Astrocyte (in vitro differentiated cells and primary cell): ENCODE data around the gene CES2. TPM values are rescaled to one million over a fixed set of nuclear protein-coding genes. Genes with fewer than 3 reads are reported as not detected.

ENCODE experiments used
- DNase-seq: peaks from one replicate; pipeline ENCODE4 v3.0.0-alpha.2; 2010; ENCODE audit warnings: low read depth
- FAIRE-seq: peaks from 2 replicates; lab custom pipeline; 2011; peaks lifted over from hg19 to GRCh38; lab: Jason Lieb, UNC
- H2AFZ ChIP-seq: 2 replicates; pipeline ENCODE4 v1.6.0; 2012; ENCODE audit warnings: low read depth, low read length, inconsistent platforms
- H3K27ac ChIP-seq: 2 replicates; pipeline ENCODE4 v1.5.1; 2011; ENCODE audit warnings: low read depth, low read length, inconsistent platforms
- H3K27me3 ChIP-seq: 2 replicates; pipeline ENCODE4 v1.6.0; 2011; ENCODE audit warnings: low read length, inconsistent platforms; ENCODE audit not compliant: insufficient read depth
- H3K36me3 ChIP-seq: 2 replicates; pipeline ENCODE4 v1.5.1; 2011; ENCODE audit warnings: low read length, inconsistent platforms; ENCODE audit not compliant: insufficient read depth
- H3K4me1 ChIP-seq: 2 replicates; pipeline ENCODE4 v1.5.1; 2011; ENCODE audit warnings: low read length, inconsistent platforms; ENCODE audit not compliant: insufficient read depth
- H3K4me2 ChIP-seq: 2 replicates; pipeline ENCODE4 v1.6.0; 2012; ENCODE audit warnings: low read length, inconsistent platforms
- H3K4me3 ChIP-seq: 2 replicates; pipeline ENCODE4 v1.5.1; 2011; ENCODE audit warnings: low read depth, mild to moderate bottlenecking, low read length, inconsistent platforms; ENCODE audit not compliant: insufficient read depth
- H3K79me2 ChIP-seq: 2 replicates; pipeline ENCODE4 v1.6.0; 2012; ENCODE audit warnings: mild to moderate bottlenecking, low read length, inconsistent platforms; ENCODE audit not compliant: insufficient read depth
- H3K9ac ChIP-seq: 2 replicates; pipeline ENCODE4 v1.6.0; 2012; ENCODE audit warnings: mild to moderate bottlenecking, low read length, inconsistent platforms
- H3K9me3 ChIP-seq: 2 replicates; pipeline ENCODE4 v1.5.1; 2012; ENCODE audit warnings: low read depth, mild to moderate bottlenecking, low read length, inconsistent platforms; ENCODE audit not compliant: insufficient read depth
- H4K20me1 ChIP-seq: 2 replicates; pipeline ENCODE4 v1.6.0; 2012; ENCODE audit warnings: low read length, inconsistent platforms; ENCODE audit not compliant: insufficient read depth
- H3K27ac Mint-ChIP-seq: one replicate; pipeline ENCODE4 v1.8.0; 2021; ENCODE audit warnings: mild to moderate bottlenecking, mixed read lengths; ENCODE audit not compliant: unreplicated experiment
- H3K27me3 Mint-ChIP-seq: one replicate; pipeline ENCODE4 v1.8.0; 2021; ENCODE audit warnings: low read depth, mixed read lengths; ENCODE audit not compliant: unreplicated experiment
- H3K36me3 Mint-ChIP-seq: one replicate; pipeline ENCODE4 v1.8.0; 2021; ENCODE audit warnings: low read depth, mixed read lengths; ENCODE audit not compliant: unreplicated experiment
- H3K4me1 Mint-ChIP-seq: one replicate; pipeline ENCODE4 v1.8.0; 2021; ENCODE audit warnings: low read depth, mixed read lengths; ENCODE audit not compliant: unreplicated experiment
- H3K4me3 Mint-ChIP-seq: one replicate; pipeline ENCODE4 v1.8.0; 2021; ENCODE audit warnings: mild to moderate bottlenecking, moderate library complexity, mixed read lengths; ENCODE audit not compliant: unreplicated experiment
- H3K9me3 Mint-ChIP-seq: one replicate; pipeline ENCODE4 v1.8.0; 2021; ENCODE audit warnings: mild to moderate bottlenecking, mixed read lengths; ENCODE audit not compliant: unreplicated experiment
- EZH2 ChIP-seq: IDR thresholded peaks from 2 replicates; pipeline ENCODE4 v1.6.1; 2012; ENCODE audit warnings: mild to moderate bottlenecking, low read length, inconsistent platforms; ENCODE audit not compliant: insufficient read depth
- total RNA-seq: library from RNA; stranded (reverse); gene quantifications from 2 replicates; pipeline ENCODE4 v1.2.1, GENCODE V29; 2021
- TF ChIP-seq, protein P1 (sequence below): IDR thresholded peaks from 2 replicates; pipeline ENCODE4 v1.5.1; 2011; ENCODE audit warnings: low read depth, mild to moderate bottlenecking, inconsistent platforms, low read length, moderate library complexity; ENCODE audit not compliant: insufficient read depth

Gene CES2
- total RNA-seq, 1 donor from 2014 or later: 28.8 TPM

- H3K9me3 Mint-ChIP-seq: peaks cover 7% of the 10 kb centered on the region
- H3K36me3 Mint-ChIP-seq: peaks cover 2% of the 10 kb centered on the region
- no peaks in the 10 kb centered on the region for H3K36me3 ChIP-seq
- no peak overlapping the region for H3K27ac Mint-ChIP-seq
- no peak overlapping the region for H3K9ac ChIP-seq
- H3K27me3 Mint-ChIP-seq: peaks cover 77% of the 10 kb centered on the region
- no peak overlapping the region for H3K27ac ChIP-seq
- H3K4me2 ChIP-seq: no peak overlapping the region
- H4K20me1 ChIP-seq: no peaks in the 10 kb centered on the region
- no peaks in the 10 kb centered on the region for H3K9me3 ChIP-seq
- DNase-seq: no peak
- no peak overlapping the region for H3K4me3 ChIP-seq
- TF ChIP-seq, protein P1, sequence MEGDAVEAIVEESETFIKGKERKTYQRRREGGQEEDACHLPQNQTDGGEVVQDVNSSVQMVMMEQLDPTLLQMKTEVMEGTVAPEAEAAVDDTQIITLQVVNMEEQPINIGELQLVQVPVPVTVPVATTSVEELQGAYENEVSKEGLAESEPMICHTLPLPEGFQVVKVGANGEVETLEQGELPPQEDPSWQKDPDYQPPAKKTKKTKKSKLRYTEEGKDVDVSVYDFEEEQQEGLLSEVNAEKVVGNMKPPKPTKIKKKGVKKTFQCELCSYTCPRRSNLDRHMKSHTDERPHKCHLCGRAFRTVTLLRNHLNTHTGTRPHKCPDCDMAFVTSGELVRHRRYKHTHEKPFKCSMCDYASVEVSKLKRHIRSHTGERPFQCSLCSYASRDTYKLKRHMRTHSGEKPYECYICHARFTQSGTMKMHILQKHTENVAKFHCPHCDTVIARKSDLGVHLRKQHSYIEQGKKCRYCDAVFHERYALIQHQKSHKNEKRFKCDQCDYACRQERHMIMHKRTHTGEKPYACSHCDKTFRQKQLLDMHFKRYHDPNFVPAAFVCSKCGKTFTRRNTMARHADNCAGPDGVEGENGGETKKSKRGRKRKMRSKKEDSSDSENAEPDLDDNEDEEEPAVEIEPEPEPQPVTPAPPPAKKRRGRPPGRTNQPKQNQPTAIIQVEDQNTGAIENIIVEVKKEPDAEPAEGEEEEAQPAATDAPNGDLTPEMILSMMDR: no peak
- TF ChIP-seq EZH2: no peak
- H3K4me3 Mint-ChIP-seq: no peak overlapping the region
- H2AFZ ChIP-seq: no peak overlapping the region
- no peaks in the 10 kb centered on the region for H3K79me2 ChIP-seq
- no peak for FAIRE-seq
- peaks cover 25% of the 10 kb centered on the region for H3K27me3 ChIP-seq
- H3K4me1 ChIP-seq: peaks cover 3% of the 10 kb centered on the region
- H3K4me1 Mint-ChIP-seq: no peaks in the 10 kb centered on the region
These were observed 18.8 kb upstream of the CES2 start for GRCh38 chr16:66916518-66916917.

GRCh38 chr16:66917741-66918140 is 17.6 kb upstream of the CES2 start:
- Mint-ChIP-seq H3K4me1 (no peaks in the 10 kb centered on the region), H3K27ac (no peak overlapping the region), H3K36me3 (peaks cover 2% of the 10 kb centered on the region), H3K27me3 (peaks cover 77% of the 10 kb centered on the region), H3K4me3 (no peak overlapping the region), H3K9me3 (peaks cover 7% of the 10 kb centered on the region)
- no peak overlapping the region for H3K9ac ChIP-seq
- H2AFZ ChIP-seq: no peak overlapping the region
- TF ChIP-seq EZH2: no peak
- TF ChIP-seq, protein P1: no peak
- H3K4me3 ChIP-seq: no peak overlapping the region
- H4K20me1 ChIP-seq: no peaks in the 10 kb centered on the region
- no peak for DNase-seq
- no peaks in the 10 kb centered on the region for H3K79me2 ChIP-seq
- no peak overlapping the region for H3K4me2 ChIP-seq
- FAIRE-seq: no peak
- H3K27me3 ChIP-seq: peaks cover 27% of the 10 kb centered on the region
- no peaks in the 10 kb centered on the region for H3K36me3 ChIP-seq
- no peaks in the 10 kb centered on the region for H3K9me3 ChIP-seq
- no peak overlapping the region for H3K27ac ChIP-seq
- H3K4me1 ChIP-seq: peaks cover 3% of the 10 kb centered on the region

GRCh38 chr16:66918355-66918754 is 17.0 kb upstream of the CES2 start:
- H3K4me3 Mint-ChIP-seq: no peak overlapping the region
- TF ChIP-seq EZH2: no peak
- TF ChIP-seq, protein P1: no peak
- Histone ChIP-seq H3K79me2 (no peaks in the 10 kb centered on the region), H3K36me3 (no peaks in the 10 kb centered on the region), H3K27me3 (peaks cover 27% of the 10 kb centered on the region), H3K4me2 (no peak overlapping the region), H3K9ac (no peak overlapping the region), H2AFZ (no peak overlapping the region), H3K9me3 (no peaks in the 10 kb centered on the region), H4K20me1 (peaks cover 5% of the 10 kb centered on the region), H3K27ac (no peak overlapping the region), H3K4me3 (no peak overlapping the region), H3K4me1 (peaks cover 6% of the 10 kb centered on the region)
- H3K4me1 Mint-ChIP-seq: peaks cover 2% of the 10 kb centered on the region
- peaks cover 5% of the 10 kb centered on the region for H3K36me3 Mint-ChIP-seq
- H3K27me3 Mint-ChIP-seq: peaks cover 78% of the 10 kb centered on the region
- peaks cover 7% of the 10 kb centered on the region for H3K9me3 Mint-ChIP-seq
- no peak overlapping the region for H3K27ac Mint-ChIP-seq
- DNase-seq: no peak
- no peak for FAIRE-seq
